HG02970 (cell line): ENCODE measurements around the gene ZNF586.
"Not testable (repeated sequence)": the region's sequence is repeated elsewhere in the genome, so short reads cannot be mapped to it uniquely, and the experiment has no call there.

Experiments used
- ATAC-seq: cut with Tn5 transposase; IDR thresholded peaks from one replicate; pipeline ENCODE4 v1.9.1; 2021; ENCODE audit warnings: mild to moderate bottlenecking, moderate library complexity, moderate number of reproducible peaks; ENCODE audit not compliant: unreplicated experiment, low FRiP score

The ZNF586 gene

DNA sequence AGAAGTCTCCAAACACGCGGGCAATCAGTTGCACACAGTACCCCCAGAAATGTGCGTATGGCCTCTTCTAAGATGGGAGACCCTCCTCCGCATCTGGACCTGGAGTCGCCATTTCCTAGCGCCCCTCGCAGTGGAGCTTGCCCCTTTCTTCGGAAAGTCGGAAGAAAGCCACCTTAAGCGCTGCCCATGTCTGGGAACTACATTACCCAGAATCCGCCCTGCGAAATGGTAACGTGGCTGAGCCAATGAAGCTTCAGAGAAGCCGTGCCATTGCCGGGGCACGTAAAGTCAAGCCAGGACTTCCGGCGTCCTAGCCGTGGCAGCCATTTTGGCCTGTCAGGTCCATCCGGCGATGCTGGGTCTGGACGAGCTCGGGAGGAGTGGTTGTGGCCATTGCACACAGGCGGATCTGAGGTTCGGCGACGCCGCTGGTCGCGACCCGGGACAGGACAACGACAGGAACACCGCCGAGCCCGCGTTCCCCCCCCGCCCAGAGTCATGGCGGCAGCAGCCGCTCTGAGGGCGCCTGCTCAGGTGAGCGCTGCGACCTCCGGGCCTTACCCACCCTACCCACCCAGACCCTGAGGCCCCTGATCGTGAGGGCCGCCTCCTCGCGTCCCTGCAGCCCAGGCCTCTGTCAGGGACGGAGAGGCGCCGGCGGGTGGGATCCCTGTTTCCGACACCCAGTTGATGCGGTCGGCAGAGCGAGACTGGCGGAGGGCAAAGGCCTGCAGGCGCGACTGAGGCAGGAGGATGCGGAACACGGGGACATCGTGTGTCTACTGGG is at the start of gene ZNF586:
Gene ZNF586 (plus strand): TSS at position 332 of the 787 bp plus-strand sequence. CDS start 167 bp downstream, at position 499.
- ATAC-seq = peak; percentile 90

DNA sequence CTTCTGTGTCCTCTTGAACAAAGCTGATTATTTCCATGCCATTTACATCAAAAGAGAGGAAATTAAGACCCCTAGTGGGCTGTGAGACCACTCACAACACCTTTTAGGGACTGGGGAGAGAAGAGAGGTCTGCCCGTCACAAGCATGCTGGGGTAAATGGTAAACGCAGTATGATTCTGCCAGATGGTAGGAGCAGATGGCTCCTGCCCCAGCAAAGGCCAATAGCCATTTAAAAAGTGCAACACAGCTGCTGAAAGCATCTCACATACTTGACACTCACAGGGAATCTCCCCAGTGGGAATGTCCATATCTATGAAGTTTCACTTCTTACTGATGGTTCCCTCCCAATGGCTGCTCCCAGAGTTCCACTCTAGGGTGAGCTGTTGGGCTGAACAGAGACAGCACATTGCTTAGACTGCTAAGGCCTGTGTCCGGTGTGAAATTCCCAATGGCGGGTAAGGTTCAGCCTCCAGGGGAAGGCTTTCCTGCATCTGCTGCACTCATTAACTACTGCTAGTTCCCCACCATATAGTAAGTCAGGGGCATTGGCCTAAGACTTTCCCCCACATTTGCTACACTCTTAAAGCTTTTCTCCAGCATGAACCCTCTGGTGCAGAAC is 49.5 kb upstream of the ZNF586 start:
- ATAC-seq = no peak

DNA sequence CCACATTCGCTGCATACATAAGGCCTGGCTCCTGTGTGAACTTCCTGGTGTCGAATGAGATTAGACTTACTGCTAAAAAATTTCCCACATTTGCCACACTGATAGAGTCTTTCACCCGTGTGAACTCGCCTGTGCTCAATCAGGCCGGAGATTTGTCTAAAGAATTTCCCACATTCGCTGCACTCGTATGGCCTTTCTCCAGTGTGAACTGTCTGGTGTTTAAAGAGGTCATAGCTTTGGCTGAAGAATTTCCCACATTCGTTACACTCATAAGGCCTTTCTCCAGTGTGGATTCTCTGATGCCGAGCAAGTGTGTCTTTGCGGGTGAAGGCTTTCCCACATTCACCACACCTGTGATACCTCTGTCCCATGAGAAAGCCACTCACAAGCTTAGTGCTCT is 48.6 kb upstream of the ZNF586 start:
- ATAC-seq = no peak

DNA sequence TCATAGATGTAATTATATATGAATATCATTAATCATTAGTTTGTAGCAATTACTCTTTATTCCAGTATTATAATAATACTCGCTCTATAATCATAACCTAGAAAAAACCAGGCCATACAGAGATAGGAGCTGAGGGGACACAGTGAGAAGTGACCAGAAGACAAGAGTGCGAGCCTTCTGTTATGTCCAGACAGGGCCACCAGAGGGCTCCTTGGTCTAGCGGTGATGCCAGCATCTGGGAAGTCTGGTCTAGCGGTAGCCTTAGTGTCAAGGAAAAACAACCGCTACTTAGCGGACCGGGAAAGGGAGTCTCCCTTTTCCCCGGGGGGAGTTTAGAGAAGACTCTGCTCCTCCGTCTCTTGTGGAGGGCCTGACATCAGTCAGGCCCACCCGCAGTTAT is 31.2 kb upstream of the ZNF586 start:
- ATAC-seq = not testable (repeated sequence)

DNA sequence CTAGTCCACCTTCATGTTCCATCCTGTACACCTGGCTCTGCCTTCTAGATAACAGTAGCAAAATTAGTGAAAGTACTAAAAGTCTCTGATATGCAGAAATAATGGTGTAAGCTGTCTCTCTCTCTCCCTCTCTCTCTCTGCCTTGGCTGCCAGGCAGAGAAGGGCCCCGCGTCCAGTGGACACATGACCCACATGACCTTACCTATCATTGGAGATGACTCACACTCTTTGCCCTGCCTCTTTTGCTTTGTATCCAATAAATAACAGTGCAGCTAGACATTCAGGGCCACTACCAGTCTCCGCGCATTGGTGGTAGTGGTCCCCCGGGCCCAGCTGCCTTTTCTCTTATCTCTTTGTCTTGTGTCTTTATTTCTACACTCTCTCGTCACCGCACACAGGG is 30.7 kb upstream of the ZNF586 start:
- ATAC-seq = not testable (repeated sequence)

DNA sequence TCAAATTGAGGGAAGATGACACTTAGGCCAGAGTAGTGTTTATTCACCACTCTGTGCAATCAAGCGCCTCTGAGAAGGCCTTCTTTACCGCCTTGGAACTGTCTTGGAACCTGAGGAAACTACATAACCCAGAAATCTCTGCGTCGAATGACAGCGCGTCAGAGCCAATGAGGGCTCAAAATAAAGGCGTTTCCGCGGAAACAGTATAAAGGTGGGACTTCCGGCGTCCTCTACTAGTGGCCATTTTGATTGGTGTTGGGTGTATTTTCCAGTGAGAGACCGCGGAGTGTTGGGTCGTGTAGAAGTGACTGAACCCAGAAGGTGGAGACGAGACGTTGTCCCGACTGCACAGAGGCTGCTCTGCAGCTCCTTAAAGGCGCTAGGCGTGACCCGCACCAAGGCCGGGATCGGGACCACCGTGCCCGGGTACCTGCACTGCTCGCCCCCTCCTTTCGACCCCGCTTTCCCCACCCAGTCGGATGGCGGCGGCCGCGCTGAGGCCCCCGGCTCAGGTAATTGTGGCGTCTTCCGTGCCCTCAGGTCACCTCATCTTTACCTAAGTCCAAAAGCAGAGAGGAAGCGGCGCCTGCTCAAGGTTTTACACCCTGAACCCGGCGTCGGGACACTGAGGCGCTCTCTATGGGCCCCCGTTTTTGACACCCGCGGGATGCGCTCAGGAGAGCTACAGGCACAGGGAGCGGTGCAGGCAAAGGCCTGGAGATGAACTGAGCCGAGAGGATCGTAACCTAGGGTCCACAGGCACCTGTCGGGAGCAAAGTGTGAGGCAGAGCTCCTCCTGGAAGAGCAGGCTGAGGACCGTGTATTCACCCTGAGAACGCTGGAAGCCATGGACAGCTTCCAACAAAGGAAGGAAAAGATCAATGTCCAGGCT is 22.6 kb upstream of the ZNF586 start, which contains the start of gene ZNF776:
Gene ZNF776 (plus strand): TSS at position 236 of the 892 bp plus-strand sequence. CDS start 244 bp downstream, at position 480.
- peak; percentile 87 for ATAC-seq

DNA sequence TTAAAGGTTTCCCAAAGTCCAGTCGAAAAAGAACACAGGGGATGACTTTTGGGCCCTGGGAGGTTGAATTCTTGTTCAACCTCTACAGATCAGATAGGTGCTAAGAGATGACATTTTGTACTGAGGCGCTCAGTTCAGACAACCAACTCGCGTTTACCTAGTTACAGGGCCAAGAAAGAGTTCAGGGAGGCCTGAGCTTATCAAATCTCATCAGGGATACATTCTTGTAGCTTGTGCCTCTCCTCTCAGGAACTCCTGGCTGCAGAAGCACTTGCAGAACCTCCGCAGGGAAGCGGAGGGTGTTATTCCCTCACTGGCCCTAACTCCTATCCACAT is 22.0 kb upstream of the ZNF586 start:
- no peak for ATAC-seq

DNA sequence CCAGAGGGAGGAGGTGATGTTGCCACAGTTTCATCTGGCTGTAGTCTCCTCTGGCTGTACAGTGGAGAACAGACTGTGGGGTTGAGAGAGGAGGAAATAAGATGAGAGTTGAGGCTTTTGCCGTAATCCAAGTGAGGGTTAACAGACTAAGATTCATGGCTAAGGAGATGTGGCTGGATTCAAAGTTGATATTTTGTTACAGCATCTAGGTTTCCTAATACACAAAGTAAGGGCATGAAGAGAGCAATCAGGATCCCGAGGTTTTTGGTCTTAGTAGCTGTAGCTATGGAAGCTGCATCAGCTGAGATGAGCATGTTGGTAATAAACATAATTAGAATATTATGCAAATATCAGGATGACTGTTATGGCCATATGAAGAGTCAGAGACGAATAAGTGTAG is 21.4 kb upstream of the ZNF586 start:
- no peak for ATAC-seq

DNA sequence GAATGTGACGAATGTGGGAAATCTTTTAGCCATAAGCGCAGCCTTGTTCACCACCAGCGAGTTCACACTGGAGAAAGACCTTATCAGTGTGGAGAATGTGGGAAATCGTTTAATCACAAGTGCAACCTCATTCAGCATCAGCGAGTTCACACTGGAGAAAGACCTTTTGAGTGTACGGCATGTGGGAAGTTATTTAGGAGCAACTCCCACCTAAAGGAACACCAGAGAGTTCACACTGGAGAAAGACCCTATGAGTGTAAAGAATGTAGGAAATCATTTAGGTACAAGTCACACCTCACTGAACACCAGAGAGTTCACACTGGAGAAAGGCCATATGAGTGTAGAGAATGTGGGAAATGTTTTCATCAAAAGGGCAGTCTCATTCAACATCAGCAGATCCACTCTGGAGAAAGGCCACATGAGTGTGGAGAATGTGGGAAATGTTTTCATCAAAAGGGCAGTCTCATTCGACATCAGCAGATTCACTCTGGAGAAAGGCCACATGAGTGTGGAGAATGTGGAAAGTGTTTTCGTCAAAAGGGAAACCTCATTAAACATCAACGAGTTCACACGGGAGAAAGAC is 15.3 kb upstream of the ZNF586 start:
- no peak for ATAC-seq

DNA sequence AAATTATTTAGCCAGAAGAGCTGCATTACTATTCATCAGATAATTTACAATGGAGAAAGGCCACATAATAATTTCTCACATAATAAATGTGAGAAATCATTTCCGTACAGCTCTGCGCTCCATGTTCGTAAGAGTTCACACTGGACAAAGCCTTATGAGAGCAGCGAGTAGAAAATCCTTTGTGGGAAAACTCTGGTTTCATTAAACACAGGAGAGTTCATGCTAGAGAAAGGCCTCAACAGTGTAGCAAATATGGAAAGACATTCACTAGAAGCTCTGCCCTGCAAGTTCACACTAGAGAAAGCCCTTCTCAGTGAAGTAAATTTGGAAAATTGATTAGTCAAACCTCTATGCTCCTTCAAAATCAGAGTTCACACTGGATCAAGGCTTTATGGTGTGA is 14.4 kb upstream of the ZNF586 start:
- no peak for ATAC-seq

DNA sequence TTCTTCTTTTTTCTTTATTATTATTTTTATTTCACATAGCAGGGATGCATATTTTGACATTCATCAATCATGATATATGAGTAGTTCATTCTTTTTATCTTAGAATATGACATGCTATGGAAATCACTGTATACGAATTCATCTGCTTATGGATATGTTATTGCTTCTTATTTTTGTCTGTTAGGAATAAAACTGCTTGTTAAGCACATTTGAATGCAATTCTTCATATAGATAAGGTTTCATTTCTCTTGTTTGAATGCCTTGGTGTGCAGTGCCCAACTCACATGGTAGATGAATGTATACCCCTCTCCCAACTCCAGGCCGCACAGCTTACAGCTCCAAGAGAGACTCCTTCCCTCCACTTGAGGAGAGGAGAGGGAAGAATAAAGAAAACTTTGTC is 11.5 kb upstream of the ZNF586 start:
- no peak for ATAC-seq

DNA sequence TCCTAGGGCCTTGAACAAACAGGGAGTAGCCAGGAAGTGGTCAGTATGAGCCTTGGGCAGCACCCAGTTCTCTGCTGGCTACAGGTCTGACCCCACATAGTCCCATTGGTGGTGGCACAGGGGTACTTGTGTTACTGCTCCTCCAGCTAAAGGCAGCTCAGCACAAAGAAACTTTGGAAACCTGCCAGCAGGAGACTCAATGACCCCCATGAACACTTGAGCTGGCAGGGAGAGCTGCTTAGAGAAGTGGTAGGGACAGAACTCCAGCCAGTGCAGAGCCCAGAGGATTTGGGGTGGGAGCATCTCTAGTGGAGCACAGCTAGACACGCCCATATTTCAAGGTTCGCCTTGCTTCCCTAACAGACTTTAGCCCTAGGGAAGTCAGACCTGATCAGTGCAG is 10.4 kb upstream of the ZNF586 start:
- no peak for ATAC-seq

DNA sequence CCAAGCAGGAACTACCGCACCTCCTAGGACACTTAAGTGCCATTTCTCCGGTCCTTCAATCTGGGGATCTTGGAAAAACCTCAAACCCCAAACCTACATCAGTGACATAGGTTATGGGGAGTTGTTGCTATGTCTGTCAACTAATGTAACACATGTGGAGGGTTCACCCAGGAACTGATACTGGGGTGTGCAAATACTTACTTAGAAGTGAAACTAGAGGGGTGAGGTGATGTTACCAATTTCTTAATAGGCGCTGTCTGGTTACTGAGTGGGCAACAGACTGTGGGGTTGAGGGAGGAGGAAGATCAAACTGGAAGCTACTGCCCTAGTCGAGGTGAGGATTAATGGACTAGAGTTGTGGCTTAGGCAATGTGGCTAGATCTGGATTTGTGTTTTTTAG is 1.9 kb downstream of the ZNF586 start:
- ATAC-seq = no peak

DNA sequence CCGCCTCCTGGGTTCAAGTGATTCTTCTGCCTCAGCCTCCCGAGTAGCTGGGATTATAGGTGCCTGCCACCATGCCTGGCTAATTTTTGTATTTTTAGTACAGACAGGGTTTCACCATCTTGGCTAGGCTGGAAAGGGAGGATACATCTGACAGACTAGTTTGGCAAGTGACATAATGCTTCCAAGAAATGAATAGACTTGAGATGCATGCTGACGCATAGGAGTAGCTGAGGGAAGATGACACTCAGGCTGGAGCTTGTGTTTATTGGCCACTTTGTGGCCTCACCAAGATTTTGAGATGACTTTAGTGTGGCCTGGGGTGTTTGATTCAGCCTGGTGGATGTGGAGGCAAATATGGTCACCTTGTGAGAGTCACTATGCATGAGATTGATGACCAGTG is 4.0 kb downstream of the ZNF586 start:
- ATAC-seq = no peak

DNA sequence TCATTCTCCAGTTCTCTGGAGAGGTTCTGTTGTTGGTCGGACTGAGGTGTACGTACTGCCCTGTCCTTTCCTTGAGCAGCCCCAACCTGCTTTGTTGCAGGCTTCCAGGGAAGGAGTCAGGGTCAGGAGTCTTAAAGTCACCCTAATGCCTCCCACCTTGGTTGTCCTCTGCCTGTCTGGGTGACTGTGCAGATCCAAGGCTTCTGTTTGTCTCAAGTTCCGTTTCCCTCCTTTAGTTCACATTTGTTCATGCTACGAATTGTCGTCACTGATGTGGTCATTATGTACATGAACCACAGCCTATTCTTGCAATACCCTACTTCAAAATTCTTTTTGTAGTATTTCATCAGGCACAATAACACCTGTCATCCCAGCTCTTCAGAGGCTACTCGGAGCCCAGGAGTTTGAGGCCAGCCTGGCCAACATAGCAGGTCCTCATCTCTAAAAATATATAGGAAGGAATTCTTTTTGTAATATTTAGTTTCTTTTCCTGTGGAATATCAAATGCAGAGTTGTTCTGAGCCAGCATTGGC is 7.4 kb downstream of the ZNF586 start:
- no peak for ATAC-seq

DNA sequence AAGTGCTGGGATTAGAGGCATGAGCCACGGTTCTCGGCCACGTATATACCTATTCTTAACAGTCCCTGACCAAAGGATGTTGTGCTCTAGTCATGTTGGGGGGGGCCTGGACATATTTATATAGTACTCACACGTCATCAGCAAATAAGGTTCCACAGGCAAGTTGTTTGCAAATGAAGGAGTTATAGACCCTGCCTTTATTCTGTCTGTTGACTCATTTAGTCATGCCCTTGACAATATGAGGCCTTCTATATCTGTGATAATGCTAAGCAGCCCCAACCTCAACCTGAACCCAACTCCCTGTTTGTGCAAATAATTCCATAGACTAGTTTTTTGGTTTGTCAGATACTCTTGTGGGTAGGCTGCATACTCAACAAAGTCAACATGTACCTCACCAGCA is 8.9 kb downstream of the ZNF586 start:
- no peak for ATAC-seq

DNA sequence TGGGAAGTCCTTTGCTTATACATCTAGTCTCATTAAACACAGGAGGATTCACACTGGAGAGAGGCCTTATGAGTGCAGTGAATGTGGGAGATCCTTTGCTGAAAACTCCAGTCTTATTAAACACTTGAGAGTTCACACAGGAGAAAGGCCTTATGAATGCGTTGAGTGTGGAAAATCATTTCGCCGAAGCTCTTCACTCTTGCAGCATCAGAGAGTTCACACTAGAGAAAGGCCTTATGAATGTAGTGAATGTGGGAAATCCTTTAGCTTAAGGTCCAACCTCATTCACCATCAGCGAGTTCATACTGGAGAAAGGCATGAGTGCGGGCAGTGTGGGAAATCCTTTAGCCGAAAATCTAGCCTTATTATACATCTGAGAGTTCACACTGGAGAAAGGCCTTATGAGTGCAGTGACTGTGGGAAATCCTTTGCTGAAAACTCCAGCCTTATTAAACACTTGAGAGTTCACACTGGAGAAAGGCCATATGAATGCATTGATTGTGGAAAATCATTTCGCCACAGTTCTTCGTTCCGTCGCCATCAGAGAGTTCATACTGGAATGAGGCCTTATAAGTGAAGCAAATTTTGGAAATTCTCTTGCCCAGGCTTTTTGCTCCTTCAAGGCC is 9.9 kb downstream of the ZNF586 start:
- ATAC-seq = no peak

DNA sequence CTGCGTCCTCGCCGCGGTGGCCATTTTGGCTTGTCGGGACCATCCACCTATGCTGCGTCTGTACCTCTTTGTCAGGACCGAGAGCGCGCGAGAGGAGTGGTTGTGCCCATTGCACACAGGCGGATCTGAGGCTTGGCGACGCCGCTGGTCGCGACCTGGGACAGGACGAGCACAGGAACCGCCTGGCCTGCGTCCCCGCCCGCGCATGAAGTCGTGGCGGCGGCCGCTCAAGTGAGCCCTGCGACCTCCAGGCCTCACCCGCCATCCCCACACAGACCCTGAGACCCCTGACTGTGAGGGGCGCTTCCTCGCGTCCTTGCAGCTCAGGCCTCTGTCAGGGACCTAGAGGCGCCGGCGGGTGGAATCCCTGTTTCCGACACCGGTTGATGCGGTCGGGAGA is 16.8 kb downstream of the ZNF586 start:
- ATAC-seq = no peak

DNA sequence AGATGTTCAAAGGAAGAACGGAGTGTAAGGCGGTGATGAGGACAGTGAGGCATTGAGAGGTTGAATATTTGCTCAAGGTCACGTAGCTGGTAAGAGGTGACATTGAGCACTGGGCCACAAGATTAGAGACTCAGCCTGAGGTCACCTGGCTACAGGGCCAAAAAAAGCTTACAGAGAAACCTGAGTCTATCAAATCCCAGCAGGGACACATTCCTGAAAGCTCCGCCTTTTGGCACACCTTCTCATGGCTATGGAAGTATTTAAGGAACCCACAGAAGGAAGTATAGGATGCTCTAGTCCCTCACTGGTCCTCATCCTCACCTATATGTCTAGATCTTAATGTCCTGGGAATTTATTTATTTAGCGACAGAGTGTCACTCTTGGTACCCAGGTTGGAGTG is 17.4 kb downstream of the ZNF586 start:
- no peak for ATAC-seq

DNA sequence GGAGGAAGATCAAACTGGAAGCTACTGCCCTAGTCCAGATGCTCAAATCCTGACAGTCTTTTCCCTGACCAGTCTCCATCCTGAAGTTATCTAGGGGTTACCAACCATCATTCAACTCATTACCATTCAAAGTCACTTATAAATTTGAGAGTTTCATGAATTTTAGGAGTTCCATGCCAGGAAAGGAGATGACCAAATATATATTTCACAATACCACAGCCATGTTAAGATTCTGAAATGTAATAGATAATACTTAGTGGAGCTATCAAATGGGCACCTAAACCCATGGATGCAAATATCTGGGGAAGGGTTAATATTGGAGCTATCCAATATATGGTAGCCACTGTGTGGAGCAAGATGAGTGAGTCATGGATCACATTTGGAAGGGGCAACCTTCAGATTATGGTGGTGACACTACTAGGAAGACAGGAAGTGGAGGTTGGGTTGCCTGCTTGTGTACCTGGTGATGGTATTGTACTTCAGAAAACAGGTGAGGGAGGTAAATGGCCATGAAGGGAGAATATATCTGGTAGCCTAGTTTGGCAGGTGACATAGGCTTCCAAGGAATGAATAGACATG is 18.7 kb downstream of the ZNF586 start:
- ATAC-seq = no peak
